HG02852 (cell line): Measurements from ENCODE around the gene DNAJC3.
"Not testable (repeated sequence)": the region's sequence is repeated elsewhere in the genome, so short reads cannot be mapped to it uniquely, and the experiment has no call there.

ENCODE experiments used
- ATAC-seq: cut with Tn5 transposase; IDR thresholded peaks from one replicate; pipeline ENCODE4 v1.9.1; 2021; ENCODE audit warnings: mild to moderate bottlenecking, moderate library complexity; ENCODE audit not compliant: unreplicated experiment

Gene DNAJC3

DNA sequence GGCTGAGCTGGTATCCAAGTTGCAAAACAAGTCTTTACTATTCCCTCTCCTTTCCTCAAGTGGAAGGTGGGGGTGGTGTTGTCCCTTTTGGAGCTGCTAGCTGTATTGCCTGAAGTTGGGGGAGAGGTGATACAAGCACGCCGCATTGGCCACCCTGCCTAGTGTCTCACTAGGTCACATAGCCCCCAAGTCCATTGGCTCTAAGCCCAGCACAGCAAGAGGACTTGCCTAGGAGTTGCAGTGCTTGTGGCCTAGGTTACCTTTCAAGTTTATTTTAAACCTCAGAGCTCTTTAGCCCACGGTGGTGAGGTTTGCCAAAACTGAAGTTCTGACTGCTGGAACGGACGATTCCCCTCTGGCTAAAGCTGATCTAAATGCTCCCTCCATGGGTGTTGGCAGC, 5.3 kb upstream of the DNAJC3 start:
- no peak for ATAC-seq

DNA sequence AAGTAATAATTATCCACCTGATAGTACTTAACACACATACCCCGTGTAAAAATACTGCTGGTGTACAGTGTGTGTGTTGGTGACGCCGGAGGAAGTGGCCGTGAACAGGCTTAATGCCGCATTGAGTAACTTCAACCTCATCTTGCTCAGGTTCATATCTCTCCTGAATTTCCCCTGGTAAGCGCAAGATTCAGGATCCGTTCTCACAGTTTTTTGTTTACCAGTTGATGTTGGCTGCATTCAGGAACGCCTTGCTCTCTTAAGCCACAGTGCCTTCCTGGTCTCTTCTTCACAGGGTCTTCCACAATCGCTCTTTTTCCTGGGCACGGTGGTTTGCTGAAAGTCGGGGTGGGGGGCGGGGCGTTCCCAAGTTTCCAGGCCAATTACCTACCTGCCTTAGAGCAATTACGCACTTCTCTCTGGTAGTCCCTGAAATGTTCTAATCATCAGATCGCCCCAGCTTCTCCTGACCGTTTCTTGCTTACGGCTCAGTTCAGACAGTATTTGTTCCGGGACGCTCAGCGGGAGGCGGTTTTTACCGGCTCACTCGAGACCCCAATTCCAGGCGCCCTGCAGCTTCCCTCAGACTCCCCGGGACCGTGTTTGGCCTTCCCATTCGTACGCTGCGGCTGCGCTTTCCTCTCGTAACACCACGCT, 706 bp upstream of the DNAJC3 start:
- ATAC-seq: peak; percentile 18

DNA sequence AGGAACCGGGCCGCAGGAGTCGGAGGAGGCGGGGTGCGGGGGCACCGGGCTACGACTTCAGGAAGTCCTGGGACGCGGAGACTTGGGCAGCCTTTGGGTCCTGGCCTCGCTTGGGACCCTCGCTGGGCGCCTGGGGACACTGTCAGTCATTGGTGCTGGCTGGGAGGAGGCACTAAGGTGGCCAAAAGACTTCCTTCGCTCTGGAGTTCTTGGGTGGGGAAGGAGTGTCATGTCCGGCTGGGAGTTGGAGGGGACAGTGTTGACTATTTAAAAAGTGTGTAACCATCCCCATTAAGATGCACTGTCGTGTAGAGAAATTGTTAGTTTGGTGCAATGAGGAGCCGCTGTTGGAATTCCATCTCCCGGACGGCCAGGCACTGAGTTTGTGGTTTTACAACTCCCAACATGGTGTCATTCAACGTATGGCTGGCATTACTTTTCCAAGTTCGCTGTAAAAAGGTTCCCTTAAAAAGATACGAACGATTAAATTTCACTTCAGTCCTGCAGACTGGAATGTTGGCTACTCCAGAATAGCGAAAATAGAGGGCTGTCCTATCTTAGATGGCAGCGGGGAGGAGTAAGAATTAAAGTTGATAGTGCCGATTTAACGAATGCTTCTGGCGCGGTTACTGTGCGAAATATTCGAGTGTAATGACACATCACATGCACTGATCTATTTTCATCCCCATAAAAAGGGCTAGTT, 776 bp downstream of the DNAJC3 start:
- ATAC-seq: no peak

DNA sequence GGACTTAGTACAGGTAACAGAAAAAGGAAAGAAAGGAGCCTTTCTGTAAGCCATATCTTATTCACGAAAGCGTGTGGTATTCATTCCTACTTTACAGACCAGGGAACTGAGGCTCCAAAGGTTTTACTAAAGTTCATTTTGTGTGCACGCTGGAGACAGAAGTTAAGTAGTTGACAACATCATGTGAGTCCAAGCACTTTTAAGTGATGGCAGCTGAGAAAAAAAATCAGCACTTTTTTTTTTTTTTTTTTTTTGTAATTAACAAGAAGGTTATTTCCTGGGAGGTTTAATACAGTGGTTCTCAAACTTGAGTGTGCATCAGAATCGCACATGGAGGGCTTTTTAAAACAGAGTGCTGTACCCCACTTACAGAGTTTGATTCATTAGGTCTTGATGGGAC, 2.0 kb downstream of the DNAJC3 start:
- ATAC-seq: no peak

DNA sequence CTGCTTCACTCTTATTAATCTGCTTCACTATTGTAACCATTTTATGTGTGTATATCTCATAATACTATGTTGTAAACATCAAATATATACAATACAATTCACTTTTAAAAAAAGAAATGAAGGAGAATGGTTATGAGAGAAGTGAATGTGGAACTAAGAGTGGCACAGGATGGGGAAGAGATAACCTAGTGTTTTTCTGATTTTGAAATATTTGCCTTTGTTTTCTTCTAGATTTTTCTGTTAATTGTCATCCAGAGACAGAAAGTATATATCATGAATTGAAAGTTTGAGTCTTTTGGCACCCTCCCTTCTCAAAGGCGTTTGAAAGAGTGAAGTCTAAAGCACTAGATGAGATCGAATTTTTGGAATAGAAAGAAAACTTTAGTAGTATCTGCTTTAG, 2.8 kb downstream of the DNAJC3 start:
- ATAC-seq: no peak

DNA sequence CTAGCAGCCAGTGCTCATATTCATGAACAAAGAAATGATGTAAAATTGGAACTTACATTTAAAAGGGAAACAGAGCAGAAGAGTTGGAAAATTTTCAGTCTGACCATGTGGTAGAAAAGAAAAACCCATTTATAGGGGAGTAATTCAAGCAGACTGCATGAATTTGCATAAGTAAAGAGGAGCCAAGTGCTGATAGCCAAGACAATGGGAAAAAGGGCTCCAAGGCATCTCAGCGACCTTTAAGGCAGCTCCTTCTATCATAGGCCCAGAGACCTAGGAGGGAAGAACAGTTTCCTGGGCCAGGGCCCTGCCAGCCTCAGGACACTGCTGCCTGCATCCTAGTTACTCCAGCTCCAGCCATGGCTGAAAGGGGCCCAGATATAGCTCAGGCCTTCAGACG, 7.5 kb downstream of the DNAJC3 start:
- ATAC-seq: no peak

DNA sequence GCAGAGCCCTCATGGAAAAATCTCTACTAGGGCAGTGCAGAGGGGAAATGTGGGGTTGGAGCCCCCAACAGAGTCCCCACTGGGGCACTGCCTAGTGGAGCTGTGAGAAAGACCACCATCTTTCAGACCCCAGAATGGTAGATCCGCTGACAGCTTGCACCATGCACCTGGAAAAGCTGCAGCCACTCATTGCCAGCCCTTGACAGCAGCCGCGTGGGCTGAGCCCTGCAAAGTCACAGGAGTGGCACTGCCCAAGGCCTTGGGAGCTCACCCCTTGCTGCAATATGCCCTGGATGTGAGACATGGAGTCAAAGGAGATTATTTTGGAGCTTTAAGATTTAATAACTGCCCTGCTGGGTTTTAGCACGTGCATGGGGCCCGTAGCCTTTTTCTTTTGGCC, 8.0 kb downstream of the DNAJC3 start:
- ATAC-seq: not testable (repeated sequence)

DNA sequence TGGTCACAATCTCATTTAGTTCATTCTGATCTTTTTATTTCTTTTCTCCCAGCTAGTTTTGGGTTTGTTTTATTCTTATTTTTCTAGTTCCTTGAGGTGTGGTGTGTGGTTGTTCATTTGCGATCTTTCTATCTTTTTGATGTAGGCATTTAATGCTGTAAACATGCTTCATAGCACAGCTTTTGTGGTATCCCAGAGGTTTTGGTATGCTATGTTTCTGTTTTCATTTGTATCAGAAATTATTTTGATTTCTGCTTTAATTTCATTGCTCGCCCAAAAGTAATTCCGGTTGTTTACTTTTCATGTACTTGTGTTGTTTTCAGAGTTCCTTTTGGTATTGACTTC, 12.6 kb downstream of the DNAJC3 start:
- ATAC-seq: no peak

DNA sequence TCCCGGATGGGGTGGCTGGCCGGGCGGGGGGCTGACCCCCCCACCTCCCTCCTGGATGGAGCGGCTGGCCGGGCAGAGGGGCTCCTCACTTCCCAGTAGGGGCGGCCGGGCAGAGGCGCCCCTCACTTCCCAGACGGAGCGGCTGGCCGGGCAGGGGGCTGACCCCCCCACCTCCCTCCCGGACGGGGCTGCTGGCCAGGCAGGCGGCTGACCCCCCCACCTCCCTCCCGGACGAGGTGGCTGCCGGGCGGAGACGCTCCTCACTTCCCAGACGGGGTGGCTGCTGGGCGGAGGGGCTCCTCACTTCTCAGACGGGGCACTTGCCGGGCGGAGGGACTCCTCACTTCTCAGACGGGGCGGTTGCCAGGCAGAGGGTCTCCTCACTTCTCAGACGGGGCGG, 14.0 kb downstream of the DNAJC3 start:
- not testable (repeated sequence) for ATAC-seq

DNA sequence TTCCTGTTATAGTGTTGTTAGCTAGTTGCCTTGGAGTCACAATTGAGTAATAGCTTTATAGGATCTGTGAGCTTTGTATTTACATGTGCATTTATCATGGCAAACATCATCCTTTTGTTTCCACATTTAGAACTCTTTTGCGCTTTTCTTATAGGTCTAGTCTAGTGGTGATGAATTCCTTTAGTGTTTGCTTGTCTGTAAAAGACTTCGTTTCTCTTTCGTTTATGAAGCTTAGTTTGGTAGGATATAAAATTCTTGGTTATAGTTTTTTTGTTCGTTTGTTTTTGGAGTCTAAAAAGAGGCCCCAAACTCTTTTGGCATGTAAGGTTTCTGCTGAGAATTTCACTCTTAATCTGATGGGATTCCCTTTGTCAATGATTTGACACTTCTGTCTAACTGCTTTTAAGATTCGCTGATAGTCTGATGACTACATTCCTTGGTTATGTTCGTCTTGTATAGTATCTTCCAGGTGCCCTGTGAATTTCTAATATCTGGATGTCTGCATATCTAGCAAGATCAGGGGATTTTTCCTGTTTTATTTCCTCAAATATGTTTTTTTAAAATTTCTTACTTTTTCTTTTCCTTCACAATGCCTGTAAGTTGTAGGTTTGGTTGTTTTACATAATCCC, 20.2 kb downstream of the DNAJC3 start:
- ATAC-seq: no peak

DNA sequence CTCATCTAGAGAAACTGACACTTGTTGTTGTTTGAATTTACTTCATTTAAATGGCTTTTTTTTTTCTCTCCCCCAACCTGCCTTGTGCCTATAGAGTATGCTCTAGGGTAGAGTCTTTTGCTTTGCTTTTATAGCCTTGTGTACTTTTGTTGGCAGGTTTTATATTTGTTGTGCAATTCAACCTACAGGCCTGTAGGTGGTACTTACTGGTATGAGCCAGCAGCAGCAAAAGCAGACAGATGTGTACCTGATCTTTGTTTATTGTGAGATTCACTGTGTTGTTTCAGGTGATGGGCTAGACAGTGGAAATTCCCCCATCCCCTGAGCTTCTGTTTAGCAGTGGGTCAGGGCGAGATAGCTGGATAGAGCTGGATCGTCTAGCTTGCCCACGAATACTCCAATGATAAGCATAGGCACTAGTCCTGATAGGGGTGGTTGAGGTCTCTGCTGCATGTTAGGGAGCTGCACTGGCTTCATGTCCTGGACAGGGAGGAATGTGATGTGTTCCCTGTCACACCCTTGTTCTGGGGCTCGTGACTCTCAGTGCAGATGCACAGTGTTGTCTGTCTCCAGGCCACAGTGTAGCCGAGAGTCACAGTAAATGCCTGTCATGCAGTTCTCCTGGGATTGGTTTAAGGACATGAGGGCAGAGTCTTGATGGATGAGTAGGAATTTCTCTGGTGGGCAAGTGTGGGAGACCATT, 21.3 kb downstream of the DNAJC3 start:
- no peak for ATAC-seq

DNA sequence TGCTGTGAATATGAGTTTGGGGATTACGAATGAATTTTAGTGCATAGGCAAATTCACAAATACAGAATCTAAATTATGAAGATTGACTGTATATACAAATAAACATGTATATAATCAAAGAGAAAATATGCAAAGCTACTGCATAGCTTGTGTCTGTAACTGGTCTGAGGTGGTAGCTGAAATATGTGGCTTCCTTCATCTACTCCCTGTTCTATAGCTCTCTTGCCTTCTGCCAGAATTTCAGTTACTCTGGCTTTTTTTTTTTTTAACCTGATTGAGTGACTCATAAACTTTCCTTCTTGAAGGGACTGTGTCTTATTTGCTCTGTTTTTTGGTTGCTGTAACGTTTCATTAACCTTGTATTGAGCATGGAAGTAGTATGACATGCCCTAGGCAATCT, 26.6 kb downstream of the DNAJC3 start:
- ATAC-seq: no peak

DNA sequence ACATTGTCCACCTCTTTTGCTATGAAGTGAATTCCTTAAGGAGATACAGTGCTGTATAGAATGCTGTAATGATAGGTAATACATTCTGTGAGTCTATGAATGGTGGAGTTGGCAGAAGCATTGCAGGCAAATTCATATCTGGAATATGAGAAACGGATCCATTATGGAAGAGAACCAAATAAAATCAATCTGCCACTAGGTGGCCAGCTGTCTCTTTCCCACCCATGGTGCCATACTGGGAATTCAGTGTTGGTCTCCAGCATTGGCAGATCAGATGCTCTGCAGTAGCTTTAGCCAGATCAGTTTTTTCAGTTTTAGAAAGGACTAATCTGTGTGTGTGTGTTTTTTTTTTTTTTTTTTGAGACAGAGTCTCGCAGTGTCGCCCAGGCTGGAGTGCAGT, 27.6 kb downstream of the DNAJC3 start:
- no peak for ATAC-seq

DNA sequence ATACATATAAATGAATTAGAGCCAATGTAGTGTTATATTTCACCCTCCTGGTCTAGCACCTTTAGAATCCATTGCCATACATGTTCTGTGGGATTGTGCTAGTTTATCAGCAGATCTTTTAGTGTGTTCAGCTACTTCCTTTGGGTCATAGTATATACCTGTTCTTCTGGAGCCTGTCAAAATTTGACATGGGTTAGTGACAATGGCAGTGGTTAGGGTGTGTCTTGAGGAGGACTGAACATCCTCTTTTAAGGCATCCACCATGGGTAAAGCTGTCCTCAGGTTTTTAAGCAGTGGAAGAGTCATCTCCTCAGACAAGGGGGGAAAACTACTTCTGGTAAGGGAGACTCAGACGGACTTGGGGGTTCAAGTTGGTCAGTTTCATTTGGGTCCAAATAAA, 29.4 kb downstream of the DNAJC3 start:
- no peak for ATAC-seq

DNA sequence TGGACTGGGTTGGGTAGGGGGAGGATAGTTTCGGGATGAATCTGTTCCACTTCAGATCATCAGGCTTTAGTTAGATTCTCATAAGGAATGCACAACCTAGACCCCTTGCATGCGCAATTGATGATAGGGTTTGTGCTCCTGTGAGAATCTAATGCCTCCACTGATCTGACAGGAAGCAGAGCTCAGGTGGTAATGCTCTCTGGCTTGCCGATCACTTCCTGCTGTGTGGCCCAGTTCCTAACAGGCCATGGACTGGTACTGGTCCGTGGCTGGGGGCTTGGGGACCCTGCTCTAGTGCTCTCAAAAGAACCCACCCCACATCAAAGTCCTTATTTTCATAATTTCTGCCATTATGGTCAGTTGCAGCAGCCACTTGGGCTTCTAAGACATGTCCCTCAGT, 30.1 kb downstream of the DNAJC3 start:
- no peak for ATAC-seq

DNA sequence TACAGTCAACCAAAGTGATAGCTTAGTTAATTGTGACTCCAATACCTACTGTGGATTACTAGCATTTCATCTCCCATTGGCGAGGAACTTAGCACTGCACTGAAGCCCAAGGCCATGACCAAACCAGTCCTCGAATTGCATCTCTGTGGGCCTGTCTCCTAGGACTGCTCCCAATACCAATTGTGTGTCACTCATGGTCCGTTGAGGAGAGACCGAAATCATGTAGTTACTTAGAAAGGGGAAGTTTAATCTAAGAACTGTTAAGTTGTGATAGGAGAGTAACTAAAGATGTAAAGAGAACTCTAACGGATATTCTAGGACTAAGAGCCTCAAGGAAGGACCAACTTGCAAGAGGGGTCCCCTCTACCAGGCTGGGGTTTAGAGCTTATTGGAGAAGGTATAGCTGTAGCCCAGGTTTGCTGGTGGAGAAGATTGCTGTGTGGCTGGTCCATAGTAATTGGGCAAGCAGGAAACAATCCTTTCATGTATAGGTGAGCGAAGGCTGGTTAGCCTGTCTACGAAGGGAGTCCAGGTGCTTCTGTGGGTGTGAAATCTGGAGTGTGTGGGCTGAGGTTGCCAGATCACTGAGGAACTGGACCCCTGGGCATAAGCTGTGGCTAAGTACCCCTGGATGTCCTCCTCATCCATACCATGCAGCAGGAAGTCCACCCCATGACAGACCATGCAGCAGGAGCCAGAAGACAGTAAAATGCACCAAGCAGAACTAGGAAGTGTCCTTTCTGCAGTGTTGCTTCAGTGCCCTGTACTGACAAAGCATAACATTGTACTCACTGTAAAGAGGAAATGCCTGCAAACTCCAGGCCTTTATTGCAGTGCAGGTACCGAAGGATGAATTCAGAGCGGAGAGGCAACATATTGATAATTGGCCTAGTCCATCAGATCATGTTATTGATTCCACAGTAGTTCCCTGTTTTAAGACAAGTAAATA, 30.8 kb downstream of the DNAJC3 start:
- ATAC-seq: no peak

DNA sequence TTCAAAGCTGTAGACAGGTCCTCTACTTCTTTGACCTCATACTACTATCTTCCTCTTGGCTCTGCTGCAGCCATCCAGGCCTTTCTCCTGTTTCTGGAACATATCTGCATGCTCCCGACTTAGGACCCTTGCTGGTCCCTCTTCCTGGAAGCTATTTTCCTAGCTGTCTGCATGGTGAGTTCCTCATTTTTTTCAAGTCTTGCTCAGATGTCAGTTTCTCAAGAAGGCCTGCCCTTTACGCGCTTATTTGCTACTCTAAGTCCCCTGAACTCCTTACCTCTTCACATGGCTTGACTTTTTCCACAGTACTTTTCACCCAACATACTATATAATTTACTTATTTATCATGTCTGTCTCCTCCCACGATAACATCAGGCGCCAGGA, 31.4 kb downstream of the DNAJC3 start:
- no peak for ATAC-seq

DNA sequence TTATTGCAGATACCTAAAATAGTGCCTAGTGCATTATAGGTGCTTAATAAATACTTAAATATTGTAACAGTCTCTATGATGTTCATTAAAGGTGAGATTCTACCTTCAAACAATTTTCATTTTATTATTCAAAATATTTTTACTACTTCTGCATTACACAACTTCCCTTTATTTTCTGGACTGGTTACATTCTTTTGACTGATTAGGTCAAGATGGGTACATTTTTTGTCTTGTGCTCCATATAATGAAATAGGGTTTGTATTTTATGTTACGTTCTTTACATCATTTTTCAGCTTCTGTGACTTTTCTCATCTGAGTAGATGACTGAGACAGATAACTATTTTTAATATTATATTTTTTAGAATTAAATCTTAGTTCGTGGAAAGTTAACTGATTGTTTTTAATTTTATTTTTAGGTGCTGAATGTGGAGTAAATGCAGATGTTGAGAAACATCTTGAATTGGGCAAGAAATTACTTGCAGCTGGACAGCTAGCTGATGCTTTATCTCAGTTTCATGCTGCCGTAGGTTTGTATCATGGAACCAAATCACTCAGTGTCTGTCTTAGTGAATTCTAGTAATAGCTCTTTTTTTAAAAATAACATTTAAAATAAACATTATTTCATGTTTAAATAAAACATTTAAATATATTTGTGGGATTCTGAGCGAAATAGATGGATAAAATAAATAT, 32.0 kb downstream of the DNAJC3 start:
- ATAC-seq: no peak

DNA sequence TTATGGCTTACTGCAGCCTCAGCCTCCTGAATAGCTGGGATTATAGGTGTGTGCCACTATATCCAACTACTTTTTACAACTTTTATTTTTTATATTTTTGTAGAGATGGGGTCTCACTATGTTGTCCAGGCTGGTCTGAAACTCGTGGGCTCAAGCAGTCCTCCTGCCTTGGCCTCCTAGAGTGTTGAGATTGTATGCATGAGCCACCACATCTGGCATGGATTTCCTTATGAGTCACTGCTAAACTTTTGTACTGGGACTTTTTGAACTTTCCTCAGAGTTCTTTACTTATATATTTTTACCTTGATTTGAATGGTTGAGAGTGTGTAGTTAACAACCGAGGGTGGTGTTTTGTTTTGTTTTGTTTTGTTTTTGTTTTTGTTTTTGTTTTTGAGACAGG, 33.4 kb downstream of the DNAJC3 start:
- ATAC-seq: peak; percentile 37

DNA sequence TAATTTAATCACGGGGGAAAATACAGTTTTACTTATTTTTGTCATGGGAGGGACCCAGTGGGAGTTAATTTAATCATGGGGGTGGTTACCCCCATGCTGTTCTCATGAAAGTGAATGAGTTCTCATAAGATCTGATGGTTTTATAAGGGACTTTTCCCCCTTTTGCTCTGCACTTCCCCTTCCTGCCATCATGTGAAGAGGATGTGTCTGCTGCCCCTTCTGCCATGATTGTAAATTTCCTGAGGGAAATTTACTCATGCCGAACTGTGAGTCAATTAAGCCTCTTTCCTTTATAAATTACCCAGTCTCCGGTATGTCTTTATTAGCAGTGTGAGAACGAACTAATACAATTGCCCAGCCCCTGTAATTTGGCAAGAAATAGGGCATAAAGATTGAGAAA, 35.9 kb downstream of the DNAJC3 start:
- ATAC-seq: not testable (repeated sequence)
